ENCODE measurements around the gene SACS. TPM values are rescaled to one million over a fixed set of nuclear protein-coding genes. Genes with fewer than 3 reads are reported as not detected.

Gene SACS
- total RNA-seq, 1 experiment from 2014 or later = 53.0 TPM

GRCh38 chr13:23386533-23386932 lies 47.0 kb downstream of the SACS start:
- H3K36me3 Mint-ChIP-seq (ENCODE audit: insufficient read depth in 1 of 3, low read depth in 3 of 3) = 0 out of 7 replicates have a peak, but pooled peaks cover 0 to under 1% (median 0%) of the 10 kb centered on the region in 3 experiments
- no peaks in the 10 kb centered on the region for H3K4me1 Mint-ChIP-seq
- no peak for DNase-seq
- no peak overlapping the region for H4K8ac ChIP-seq (replicated peaks; ENCODE audit: insufficient read length, low read depth, low read length)
- WGBS (ENCODE audit: extremely low coverage, insufficient read length, low lambda C conversion rate) = no CpG with 5 or more reads among the region's 2 CpGs
- no peak overlapping the region for H3K56ac ChIP-seq (ENCODE audit: insufficient read length, low read depth, low read length)
- H3K4me2 ChIP-seq (ENCODE audit: insufficient read depth, insufficient read length, low read length) = no peak overlapping the region
- H3K9ac ChIP-seq (ENCODE audit: extremely low read depth, insufficient read length, low read length) = no peak overlapping the region
- H3K4ac ChIP-seq (ENCODE audit: low read depth, low read length) = no peak overlapping the region
- no peak overlapping the region for H3K27ac ChIP-seq (ENCODE audit: insufficient read length, low read depth, low read length)
- no peak overlapping the region for H2AFZ ChIP-seq (ENCODE audit: low read length)
- H2BK12ac ChIP-seq (ENCODE audit: insufficient read length, low read depth, low read length) = no peak overlapping the region
- no peaks in the 10 kb centered on the region for H3K9me3 Mint-ChIP-seq
- H3K79me1 ChIP-seq (ENCODE audit: insufficient read depth, low read depth, low read length, poor library complexity, severe bottlenecking) = no peaks in the 10 kb centered on the region
- H2BK120ac ChIP-seq (ENCODE audit: low read depth, low read length, poor library complexity, severe bottlenecking) = no peak overlapping the region
- no peak overlapping the region for H4K91ac ChIP-seq (ENCODE audit: insufficient read length, low read depth, low read length)
- no peak overlapping the region for H3T11ph ChIP-seq (ENCODE audit: low read length)
- no peaks in the 10 kb centered on the region for H4K20me1 ChIP-seq (ENCODE audit: control insufficient read depth, insufficient read depth, insufficient read length)
- H2BK5ac ChIP-seq (ENCODE audit: insufficient read length, low read length) = no peak overlapping the region
- H3K18ac ChIP-seq (ENCODE audit: insufficient read length, low read depth, low read length) = no peak overlapping the region
- no peak overlapping the region for H3K27ac Mint-ChIP-seq
- no peaks in the 10 kb centered on the region for H3K27me3 ChIP-seq (ENCODE audit: insufficient read depth, low read length)
- no peak overlapping the region for H3K23ac ChIP-seq (ENCODE audit: insufficient read length, low read depth, low read length)
- H4K5ac ChIP-seq (ENCODE audit: insufficient read length, low read depth, low read length) = no peak overlapping the region
- no peak overlapping the region for H2AK5ac ChIP-seq (ENCODE audit: insufficient read length, low read length)
- no peak overlapping the region for H2BK20ac ChIP-seq (ENCODE audit: low read depth, low read length, poor library complexity, severe bottlenecking)
- H3K9me3 ChIP-seq (ENCODE audit: control insufficient read depth, low read depth, low read length) = no peaks in the 10 kb centered on the region
- H3K23me2 ChIP-seq (ENCODE audit: insufficient read length, low read depth, low read length, poor library complexity, severe bottlenecking) = no peaks in the 10 kb centered on the region
- no peaks in the 10 kb centered on the region for H3K4me1 ChIP-seq (ENCODE audit: insufficient read depth, low read length)
- no peak overlapping the region for H3K4me3 Mint-ChIP-seq
- no peak for TF ChIP-seq CTCF (conservative IDR thresholded peaks at IDR 0.05)
- no peaks in the 10 kb centered on the region for H3K79me2 ChIP-seq (ENCODE audit: insufficient read depth, low read length)
- H3K27me3 Mint-ChIP-seq (ENCODE audit: low read depth) = no peaks in the 10 kb centered on the region
- H3K14ac ChIP-seq (ENCODE audit: insufficient read depth, low read length) = no peak overlapping the region
- H2BK15ac ChIP-seq (ENCODE audit: low read depth, low read length) = no peak overlapping the region
